H9 (cell line): ENCODE results near the gene ANGPTL1. TPM values are rescaled to one million over a fixed set of nuclear protein-coding genes. Genes with fewer than 3 reads are reported as not detected.

Experiments used
- DNase-seq: peaks from one replicate; pipeline ENCODE4 v3.0.0-alpha.2; 2017
- H2AFZ ChIP-seq: one replicate; pipeline ENCODE4 v1.6.1; 2013; ENCODE audit warnings: mild to moderate bottlenecking, low read length, control low read depth, moderate library complexity
- H2AK5ac ChIP-seq: 2 replicates; pipeline ENCODE4 v1.6.1; 2013; ENCODE audit warnings: low read length, control low read depth, mixed read lengths; ENCODE audit not compliant: insufficient read length
- H2BK120ac ChIP-seq: one replicate; pipeline ENCODE4 v1.6.1; 2013; ENCODE audit warnings: low read depth, mild to moderate bottlenecking, low read length, control low read depth, inconsistent platforms; ENCODE audit not compliant: poor library complexity, severe bottlenecking
- H2BK12ac ChIP-seq: 2 replicates; pipeline ENCODE4 v1.6.1; 2013; ENCODE audit warnings: low read length, control low read depth, mixed read lengths, low read depth; ENCODE audit not compliant: insufficient read length
- H2BK15ac ChIP-seq: 2 replicates; pipeline ENCODE4 v1.6.1; 2013; ENCODE audit warnings: low read depth, low read length, control low read depth
- H2BK20ac ChIP-seq: one replicate; pipeline ENCODE4 v1.6.1; 2013; ENCODE audit warnings: low read depth, mild to moderate bottlenecking, low read length, control low read depth, inconsistent platforms; ENCODE audit not compliant: poor library complexity, severe bottlenecking
- H2BK5ac ChIP-seq: 2 replicates; pipeline ENCODE4 v1.6.1; 2013; ENCODE audit warnings: low read length, control low read depth, mixed read lengths; ENCODE audit not compliant: insufficient read length
- H3K14ac ChIP-seq: 2 replicates; pipeline ENCODE4 v1.6.1; 2013; ENCODE audit warnings: low read length, control low read depth; ENCODE audit not compliant: insufficient read depth
- H3K18ac ChIP-seq: 2 replicates; pipeline ENCODE4 v1.6.1; 2013; ENCODE audit warnings: low read depth, mild to moderate bottlenecking, mixed read lengths, low read length, control low read depth; ENCODE audit not compliant: insufficient read length
- H3K23ac ChIP-seq: 2 replicates; pipeline ENCODE4 v1.6.1; 2013; ENCODE audit warnings: low read length, control low read depth, mixed read lengths, low read depth; ENCODE audit not compliant: insufficient read length
- H3K23me2 ChIP-seq: 2 replicates; pipeline ENCODE4 v1.6.1; 2013; ENCODE audit warnings: low read depth, mild to moderate bottlenecking, mixed read lengths, low read length, control low read depth; ENCODE audit not compliant: insufficient read length, poor library complexity, severe bottlenecking
- H3K27ac ChIP-seq: 2 replicates; pipeline ENCODE4 v1.5.1; 2013; ENCODE audit warnings: low read length, control low read depth, mixed read lengths, low read depth; ENCODE audit not compliant: insufficient read length
- H3K27me3 ChIP-seq: 2 replicates; pipeline ENCODE4 v1.6.1; 2013; ENCODE audit warnings: low read length, control low read depth, inconsistent platforms; ENCODE audit not compliant: insufficient read depth
- H3K4ac ChIP-seq: 2 replicates; pipeline ENCODE4 v1.6.1; 2013; ENCODE audit warnings: low read depth, mild to moderate bottlenecking, control low read depth, inconsistent platforms, low read length, moderate library complexity
- H3K4me1 ChIP-seq: 2 replicates; pipeline ENCODE4 v1.6.1; 2013; ENCODE audit warnings: low read length, control low read depth, inconsistent platforms; ENCODE audit not compliant: insufficient read depth
- H3K4me2 ChIP-seq: 2 replicates; pipeline ENCODE4 v1.6.1; 2013; ENCODE audit warnings: low read length, control low read depth, mixed read lengths; ENCODE audit not compliant: insufficient read length, insufficient read depth
- H3K56ac ChIP-seq: 2 replicates; pipeline ENCODE4 v1.6.1; 2013; ENCODE audit warnings: low read depth, mild to moderate bottlenecking, mixed read lengths, low read length, control low read depth; ENCODE audit not compliant: insufficient read length
- H3K79me1 ChIP-seq: 2 replicates; pipeline ENCODE4 v1.6.1; 2013; ENCODE audit warnings: low read depth, mild to moderate bottlenecking, moderate library complexity, low read length, control low read depth, inconsistent platforms; ENCODE audit not compliant: insufficient read depth, poor library complexity, severe bottlenecking
- H3K79me2 ChIP-seq: 2 replicates; pipeline ENCODE4 v1.6.1; 2013; ENCODE audit warnings: low read length, control low read depth, inconsistent platforms; ENCODE audit not compliant: insufficient read depth
- H3K9ac ChIP-seq: 2 replicates; pipeline ENCODE4 v1.6.1; 2013; ENCODE audit warnings: low read length, control low read depth, mixed read lengths; ENCODE audit not compliant: insufficient read length; ENCODE audit errors: extremely low read depth
- H3K9me3 ChIP-seq: one replicate; pipeline ENCODE4 v1.6.1; 2013; ENCODE audit warnings: low read depth, low read length, inconsistent platforms; ENCODE audit not compliant: control insufficient read depth
- H3T11ph ChIP-seq: one replicate; pipeline ENCODE4 v1.6.1; 2013; ENCODE audit warnings: mild to moderate bottlenecking, low read length, control low read depth, inconsistent platforms
- H4K20me1 ChIP-seq: one replicate; pipeline ENCODE4 v1.6.1; 2013; ENCODE audit not compliant: control insufficient read depth, insufficient read length, insufficient read depth
- H4K5ac ChIP-seq: 2 replicates; pipeline ENCODE4 v1.6.1; 2013; ENCODE audit warnings: low read depth, mild to moderate bottlenecking, mixed read lengths, low read length, control low read depth; ENCODE audit not compliant: insufficient read length
- H4K8ac ChIP-seq: replicated peaks from 2 replicates; pipeline ENCODE4 v1.6.1; 2013; ENCODE audit warnings: low read length, control low read depth, mixed read lengths, low read depth; ENCODE audit not compliant: insufficient read length
- H4K91ac ChIP-seq: 2 replicates; pipeline ENCODE4 v1.6.1; 2013; ENCODE audit warnings: low read depth, mild to moderate bottlenecking, moderate library complexity, mixed read lengths, low read length, control low read depth; ENCODE audit not compliant: insufficient read length
- H3K27ac Mint-ChIP-seq, 3 experiments: 2 replicates in 2 of 3; 3 replicates in 1 of 3; pipeline ENCODE4 v1.8.0; 2020 to 2021; ENCODE audit warnings: mixed read lengths in 3 of 3, mild to moderate bottlenecking in 1 of 3, moderate library complexity in 1 of 3
- H3K27me3 Mint-ChIP-seq: 2 replicates; pipeline ENCODE4 v1.8.0; 2021; ENCODE audit warnings: low read depth, mild to moderate bottlenecking, moderate library complexity, mixed read lengths
- H3K36me3 Mint-ChIP-seq, 3 experiments: 2 replicates in 2 of 3; 3 replicates in 1 of 3; pipeline ENCODE4 v1.8.0; 2020 to 2021; ENCODE audit warnings: low read depth in 3 of 3, mixed read lengths in 3 of 3; ENCODE audit not compliant: insufficient read depth in 1 of 3
- H3K4me1 Mint-ChIP-seq, 2 experiments: 2 replicates each; pipeline ENCODE4 v1.8.0; 2020; ENCODE audit warnings: mixed read lengths in 2 of 2
- H3K4me3 Mint-ChIP-seq, 2 experiments: 2 replicates in 1 of 2; 3 replicates in 1 of 2; pipeline ENCODE4 v1.8.0; 2020 to 2021; ENCODE audit warnings: mild to moderate bottlenecking in 2 of 2, mixed read lengths in 2 of 2, moderate library complexity in 1 of 2
- H3K9me3 Mint-ChIP-seq, 2 experiments: 2 replicates in 1 of 2; 3 replicates in 1 of 2; pipeline ENCODE4 v1.8.0; 2020; ENCODE audit warnings: mild to moderate bottlenecking in 2 of 2, mixed read lengths in 2 of 2, moderate library complexity in 1 of 2
- CTCF ChIP-seq: fragments of 200-600 bp; sonication (generic); conservative IDR thresholded peaks from 3 replicates; pipeline ENCODE4 v1.8.0; 2021; ENCODE audit warnings: antibody characterized with exemption, mild to moderate bottlenecking
- WGBS: extraction: QIAGEN DNeasy Blood & Tissue Kit; methylation state at CpG from one replicate; pipeline ENCODE4 v1.1.7; 2013; ENCODE audit warnings: missing lambda C conversion rate, low lambda C conversion rate, mixed read lengths; ENCODE audit not compliant: insufficient read length; ENCODE audit errors: extremely low coverage; 5-methylcytosine and 5-hydroxymethylcytosine counted together
- total RNA-seq: library from RNA; stranded (reverse); gene quantifications from 2 replicates; pipeline ENCODE4 v1.2.1, GENCODE V29; 2021

ANGPTL1 gene
- total RNA-seq, 1 experiment from 2014 or later = not detected

GRCh38 chr1:178885869-178886268 is 15.0 kb upstream of the ANGPTL1 start:
- H2BK15ac ChIP-seq = no peak overlapping the region
- no peak overlapping the region for H3K18ac ChIP-seq
- H3K4ac ChIP-seq = no peak overlapping the region
- H3K14ac ChIP-seq = no peak overlapping the region
- H2BK12ac ChIP-seq = no peak overlapping the region
- H3T11ph ChIP-seq = no peak overlapping the region
- no CpG with 5 or more reads among the region's 4 CpGs for WGBS
- no peak overlapping the region for H3K23ac ChIP-seq
- no peaks in the 10 kb centered on the region for H3K79me1 ChIP-seq
- H3K9ac ChIP-seq = no peak overlapping the region
- no peaks in the 10 kb centered on the region for H3K79me2 ChIP-seq
- TF ChIP-seq CTCF = no peak
- Mint-ChIP-seq H3K4me3 (no peak overlapping the region), H3K36me3 (peaks cover 0 to 15% (median 12%) of the 10 kb centered on the region in 3 experiments; a peak in 5 of 7 replicates), H3K27me3 (no peaks in the 10 kb centered on the region), H3K9me3 (no peaks in the 10 kb centered on the region), H3K4me1 (no peaks in the 10 kb centered on the region), H3K27ac (no peak overlapping the region)
- no peak for DNase-seq
- no peak overlapping the region for H2AK5ac ChIP-seq
- no peak overlapping the region for H3K56ac ChIP-seq
- no peaks in the 10 kb centered on the region for H3K27me3 ChIP-seq
- no peaks in the 10 kb centered on the region for H3K4me1 ChIP-seq
- H2BK5ac ChIP-seq = no peak overlapping the region
- H3K27ac ChIP-seq = no peak overlapping the region
- H4K20me1 ChIP-seq = no peaks in the 10 kb centered on the region
- H4K8ac ChIP-seq = no peak overlapping the region
- H3K9me3 ChIP-seq = no peaks in the 10 kb centered on the region
- no peak overlapping the region for H2AFZ ChIP-seq
- no peaks in the 10 kb centered on the region for H3K23me2 ChIP-seq
- no peak overlapping the region for H2BK120ac ChIP-seq
- no peak overlapping the region for H3K4me2 ChIP-seq
- H4K5ac ChIP-seq = no peak overlapping the region
- H2BK20ac ChIP-seq = no peak overlapping the region
- no peak overlapping the region for H4K91ac ChIP-seq
